HG03025 (cell line): ENCODE measurements around the gene ITPRIPL1.

Source experiments
- ATAC-seq: cut with Tn5 transposase; IDR thresholded peaks from one replicate; pipeline ENCODE4 v1.9.1; 2021; ENCODE audit warnings: mild to moderate bottlenecking, moderate library complexity; ENCODE audit not compliant: unreplicated experiment, low FRiP score

Gene ITPRIPL1

DNA sequence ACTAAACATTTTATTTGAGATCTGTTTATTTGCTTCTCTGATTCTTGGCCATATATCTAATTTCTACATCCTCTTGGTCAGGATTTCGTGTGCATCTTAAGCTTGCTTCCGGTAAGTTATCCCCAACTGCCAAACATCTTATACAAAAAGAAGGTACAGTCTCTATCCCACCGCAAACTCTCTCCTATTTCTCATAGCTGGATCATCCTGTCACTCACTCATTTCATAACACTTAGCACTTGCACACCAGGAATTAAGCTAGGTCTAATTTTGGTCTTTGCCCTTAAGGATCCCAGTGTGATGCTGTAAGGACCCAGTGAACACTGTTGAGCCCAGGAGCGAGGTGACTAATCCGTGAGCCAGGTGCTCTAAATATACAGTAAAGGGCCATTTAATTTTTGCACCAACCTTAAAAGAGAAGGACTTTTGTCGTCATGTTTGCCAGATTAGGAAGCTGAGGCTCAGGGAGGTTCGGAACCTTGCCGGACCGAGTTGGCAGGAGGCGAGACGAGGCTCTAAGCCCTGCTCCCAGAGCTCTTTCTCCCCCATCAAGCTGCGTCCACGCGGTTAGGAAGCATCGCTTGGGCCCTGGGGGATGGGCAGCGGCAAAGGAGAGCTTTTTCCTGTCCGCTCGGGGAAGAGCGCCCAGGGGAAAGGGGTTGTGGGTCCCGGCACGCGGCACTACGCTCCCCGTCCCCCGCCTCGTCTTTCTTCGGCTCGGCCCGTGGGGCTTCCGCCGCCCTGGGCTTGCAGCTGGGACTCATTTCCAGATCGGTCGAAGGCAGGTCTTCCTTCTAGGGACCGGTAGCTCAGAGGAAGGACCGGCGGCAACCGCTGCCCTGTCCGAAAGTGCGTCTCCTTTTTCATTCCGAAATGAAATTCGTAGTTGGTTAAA, 4.1 kb upstream of the ITPRIPL1 start:
- peak; percentile 12 for ATAC-seq

- no peak for ATAC-seq
Observed at GRCh38 chr2:96323849-96324248, 1.3 kb upstream of the ITPRIPL1 start.

DNA sequence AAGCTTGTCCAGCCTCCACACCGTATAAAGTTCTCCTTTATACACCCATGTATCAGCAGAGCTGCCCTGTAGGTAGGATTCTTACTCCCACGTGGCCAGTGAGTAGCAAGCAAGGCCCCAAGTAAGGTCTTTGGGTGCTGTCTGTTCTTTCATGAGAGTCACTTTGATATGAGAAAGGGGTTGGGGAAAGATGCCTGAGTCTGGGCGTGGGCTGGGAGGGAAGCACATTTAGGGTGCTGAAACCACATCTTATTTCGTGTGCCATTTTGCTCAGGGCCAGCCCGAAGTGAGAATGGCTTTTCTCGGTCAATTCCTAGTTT, 436 bp upstream of the ITPRIPL1 start:
- ATAC-seq, result no peak

GRCh38 chr2:96325884-96326255, 753 bp downstream of the ITPRIPL1 start:
- no peak for ATAC-seq

GRCh38 chr2:96326564-96326963, 1.4 kb downstream of the ITPRIPL1 start:
- no peak for ATAC-seq

GRCh38 chr2:96326990-96327820, 2.1 kb downstream of the ITPRIPL1 start:
- no peak for ATAC-seq

DNA sequence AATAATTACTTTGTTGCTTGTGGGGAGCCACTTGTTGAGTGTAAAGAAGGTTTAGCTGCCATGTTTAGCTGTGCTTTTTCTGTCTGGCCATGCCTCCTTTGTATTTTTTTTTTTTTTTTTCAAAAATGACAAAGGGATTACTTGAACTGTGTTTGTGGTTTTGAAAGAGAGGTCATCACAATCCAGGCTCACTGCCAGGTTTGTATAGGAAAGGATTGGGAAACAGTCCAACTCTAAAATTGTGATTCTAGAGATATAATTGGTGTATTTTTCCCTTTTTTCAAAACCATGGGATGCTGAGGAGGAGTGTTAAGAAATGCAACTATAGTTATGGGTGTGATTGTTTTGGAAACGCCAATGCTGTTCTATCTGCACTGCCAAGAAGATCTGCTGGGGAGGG, 4.3 kb downstream of the ITPRIPL1 start:
- no peak for ATAC-seq

GRCh38 chr2:96329874-96330273, 4.8 kb downstream of the ITPRIPL1 start:
- ATAC-seq, result no peak

GRCh38 chr2:96330407-96330806, 5.3 kb downstream of the ITPRIPL1 start:
- no peak for ATAC-seq

- ATAC-seq, result no peak
Observed at GRCh38 chr2:96333708-96334107, 8.6 kb downstream of the ITPRIPL1 start.

GRCh38 chr2:96336104-96336775, 11.1 kb downstream of the ITPRIPL1 start:
- no peak for ATAC-seq

- ATAC-seq, result no peak
Observed at GRCh38 chr2:96336873-96337272, 11.8 kb downstream of the ITPRIPL1 start.

GRCh38 chr2:96340493-96341414, 15.6 kb downstream of the ITPRIPL1 start:
- no peak for ATAC-seq

DNA sequence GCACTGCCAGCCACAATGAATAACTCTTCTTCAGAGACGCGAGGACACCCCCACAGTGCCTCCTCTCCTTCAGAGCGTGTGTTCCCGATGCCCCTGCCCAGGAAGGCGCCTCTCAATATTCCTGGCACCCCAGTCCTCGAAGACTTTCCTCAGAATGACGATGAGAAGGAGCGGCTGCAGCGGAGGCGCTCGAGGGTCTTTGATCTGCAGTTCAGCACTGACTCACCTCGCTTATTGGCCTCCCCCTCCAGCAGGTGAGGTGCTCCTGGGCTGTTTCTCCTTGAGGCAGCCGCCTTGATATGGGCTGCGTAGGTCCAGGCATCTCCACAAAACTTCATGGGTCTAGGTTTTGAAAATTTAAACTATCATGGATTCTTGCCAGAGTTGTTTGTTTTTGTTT, 16.5 kb downstream of the ITPRIPL1 start:
- no peak for ATAC-seq

DNA sequence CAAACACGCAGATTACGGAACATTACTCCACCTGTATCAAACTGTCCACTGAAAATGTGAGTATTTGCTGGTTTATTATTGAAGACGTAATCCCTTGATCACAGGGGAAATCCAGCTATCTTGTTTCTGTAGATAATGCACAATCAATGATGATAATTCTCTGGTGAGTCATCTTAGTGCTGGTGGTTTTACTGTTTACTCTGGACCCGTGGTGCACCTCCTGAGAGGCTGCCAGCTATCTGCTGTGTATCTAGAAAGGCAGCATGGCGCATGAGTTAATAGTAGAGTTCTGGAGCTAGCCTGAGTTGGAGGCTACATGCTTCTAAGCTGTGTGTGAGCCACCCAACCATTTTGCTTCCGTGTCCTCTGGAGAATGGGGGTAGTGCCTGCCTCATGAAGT, 17.0 kb downstream of the ITPRIPL1 start:
- no peak for ATAC-seq

DNA sequence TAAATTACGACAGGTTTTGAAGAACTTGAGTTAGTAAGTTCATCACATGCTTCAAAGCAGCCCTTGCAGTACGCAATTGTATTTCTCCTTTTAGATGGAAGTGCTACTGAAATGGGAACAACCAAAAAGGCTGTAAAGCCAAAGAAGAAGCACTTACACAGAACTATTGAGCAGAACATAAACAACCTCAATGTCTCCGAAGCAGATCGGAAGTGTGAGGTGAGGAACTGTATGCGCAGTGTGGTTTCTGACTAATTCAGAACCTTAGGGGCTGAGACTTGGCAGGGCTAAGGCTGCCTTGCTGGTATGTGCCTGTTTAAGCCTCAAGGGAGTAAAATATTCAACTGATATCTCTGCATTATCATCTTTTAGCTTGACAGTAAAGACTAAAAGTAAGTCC, 18.9 kb downstream of the ITPRIPL1 start:
- peak; percentile 69 for ATAC-seq

DNA sequence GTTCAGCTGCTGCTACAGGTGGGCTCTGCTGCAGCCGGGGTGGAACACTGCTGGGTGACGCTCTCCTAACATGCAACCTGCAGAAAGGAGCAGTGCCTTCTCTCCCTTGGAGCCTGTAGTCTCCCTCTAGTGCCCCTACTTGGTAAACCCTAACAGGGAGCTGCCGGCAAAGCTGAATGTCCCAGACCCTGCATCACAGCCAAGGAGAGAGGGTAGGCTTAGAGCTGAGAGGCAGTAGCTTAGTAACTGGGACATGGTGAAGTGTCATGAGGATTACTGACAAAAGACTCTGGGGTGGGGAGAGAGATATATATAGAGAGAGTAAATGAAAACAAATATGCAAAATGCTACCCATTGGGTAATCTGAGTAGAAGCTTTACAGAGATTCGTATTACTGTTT, 20.3 kb downstream of the ITPRIPL1 start:
- ATAC-seq, result no peak

GRCh38 chr2:96345868-96346462, 20.8 kb downstream of the ITPRIPL1 start:
- ATAC-seq, result no peak

DNA sequence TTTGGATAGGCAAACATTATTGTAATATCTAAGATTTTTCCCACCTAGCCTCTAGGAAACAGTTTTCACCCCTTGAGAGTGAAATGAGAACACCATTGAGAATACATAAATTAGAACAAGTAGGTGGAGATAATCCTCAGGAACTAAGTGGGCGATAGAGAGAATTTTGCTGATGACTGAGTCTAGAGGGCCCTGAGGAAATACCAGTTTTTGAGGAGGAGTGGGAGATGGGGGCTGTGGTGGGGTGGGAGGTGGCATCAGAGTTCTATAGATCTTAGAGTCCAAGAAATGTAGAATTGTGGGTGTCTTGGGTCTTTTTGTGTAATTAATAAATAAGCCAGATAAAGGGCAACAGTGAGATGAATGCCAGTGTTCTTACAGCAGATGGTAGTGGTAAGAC, 22.3 kb downstream of the ITPRIPL1 start:
- no peak for ATAC-seq

GRCh38 chr2:96353032-96353561, 28.0 kb downstream of the ITPRIPL1 start:
- ATAC-seq, result no peak
